ENCODE measurements around the gene AGER. TPM values are rescaled to one million over a fixed set of nuclear protein-coding genes. Genes with fewer than 3 reads are reported as not detected.

Gene AGER
- total and polyA plus RNA-seq, 9 of the 15 experiments (the other 6 are each of a cell fraction or from before 2014, with no cell fraction given), result 1.2 to 11.5 (median 4.1) TPM

DNA sequence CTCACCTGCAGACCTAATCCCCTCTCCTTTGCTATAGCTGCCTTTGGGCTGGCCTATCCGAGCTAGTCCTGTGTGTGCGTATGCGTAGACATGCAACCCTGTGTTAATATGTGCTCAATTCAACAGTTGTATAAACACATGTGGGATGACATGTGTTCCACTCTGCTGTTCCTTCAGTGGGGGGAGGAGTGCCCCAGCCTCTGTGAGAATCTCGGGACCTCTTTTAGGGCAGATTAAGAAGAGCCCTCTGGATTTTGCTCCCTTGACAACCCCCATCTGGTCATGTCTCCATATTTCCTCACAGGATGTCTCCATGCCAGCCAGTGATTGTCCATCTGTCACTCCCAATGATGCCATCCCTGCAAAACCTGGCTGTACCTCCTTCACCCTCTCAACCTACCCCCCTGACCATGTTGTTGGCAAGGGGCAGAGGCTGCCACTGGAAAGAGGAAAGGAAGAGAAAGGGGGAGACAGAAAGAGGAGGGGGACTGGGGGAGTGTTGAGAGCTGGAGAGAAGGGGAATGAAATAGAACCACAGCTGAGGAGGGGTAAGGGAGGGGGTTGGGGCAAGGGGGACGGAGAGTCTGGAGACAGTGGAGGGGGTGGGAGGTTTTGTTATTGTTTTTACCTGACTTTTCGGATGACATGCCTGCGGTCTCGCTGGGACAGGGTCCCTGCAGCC, 32.7 kb downstream of the AGER start:
- Histone ChIP-seq H3K27me3 (ENCODE audit: control insufficient read depth in 2 of 2, insufficient read depth in 2 of 2, low read length in 2 of 2) (no peaks in the 10 kb centered on the region), H3K4me1 (replicated peaks in 1 of 2; ENCODE audit: control insufficient read depth in 2 of 2, insufficient read depth in 2 of 2, low read length in 2 of 2) (peaks cover 31 to 65% of the 10 kb centered on the region in 2 experiments), H3K27ac (ENCODE audit: extremely low read depth, low read depth, low read length) (no peak overlapping the region), H3K9me1 (ENCODE audit: control insufficient read depth, insufficient read depth, low read length) (no peaks in the 10 kb centered on the region), H3K36me3 (ENCODE audit: control insufficient read depth, insufficient read depth, low read length) (peaks cover 12% of the 10 kb centered on the region), H4K20me1 (replicated peaks; ENCODE audit: control insufficient read depth, insufficient read depth, low read length) (no peaks in the 10 kb centered on the region), H3K79me2 (ENCODE audit: control insufficient read depth, insufficient read depth, low read length) (peaks cover 39% of the 10 kb centered on the region), H3K9ac (ENCODE audit: insufficient read depth in 1 of 2, low read depth in 2 of 2, low read length in 2 of 2) (no peak overlapping the region; a peak in 1 of 4 replicates), H3K4me2 (ENCODE audit: insufficient read depth, low read length) (no peak overlapping the region), H3K9me3 (replicated peaks; ENCODE audit: control insufficient read depth, insufficient read depth, low read depth, low read length) (no peaks in the 10 kb centered on the region), H2AFZ (ENCODE audit: low read depth, low read length) (no peak overlapping the region), H3K4me3 (no peak overlapping the region)
- intact Hi-C loops (cut with micrococcal nuclease) (no loop called here), in situ Hi-C loops (cut with MboI) (no loop called here)
- ATAC-seq, result no peak
- CTCF ChIA-PET (ENCODE audit: low intra/inter-chr PET ratio), result no interaction called here
- WGBS (ENCODE audit: insufficient coverage, low coverage, missing lambda C conversion rate), result 57% methylated on average over 6 of the region's 8 CpGs
- POLR2A ChIA-PET, result interaction anchor here (0.6 to 2.1 kb wide), 5 partner anchors 12 to 60 kb away, joined by 3 to 7 read pairs (median 4); partner anchors contain the start of gene FKBPL
- DNase-seq (ENCODE audit: extremely low read depth in 1 of 4, low spot score in 3 of 4), result no peak
- FAIRE-seq, result peak; percentile 67
- BruUV-seq (replicated peaks), result no TSS peak
- TF ChIP-seq, protein P1, sequence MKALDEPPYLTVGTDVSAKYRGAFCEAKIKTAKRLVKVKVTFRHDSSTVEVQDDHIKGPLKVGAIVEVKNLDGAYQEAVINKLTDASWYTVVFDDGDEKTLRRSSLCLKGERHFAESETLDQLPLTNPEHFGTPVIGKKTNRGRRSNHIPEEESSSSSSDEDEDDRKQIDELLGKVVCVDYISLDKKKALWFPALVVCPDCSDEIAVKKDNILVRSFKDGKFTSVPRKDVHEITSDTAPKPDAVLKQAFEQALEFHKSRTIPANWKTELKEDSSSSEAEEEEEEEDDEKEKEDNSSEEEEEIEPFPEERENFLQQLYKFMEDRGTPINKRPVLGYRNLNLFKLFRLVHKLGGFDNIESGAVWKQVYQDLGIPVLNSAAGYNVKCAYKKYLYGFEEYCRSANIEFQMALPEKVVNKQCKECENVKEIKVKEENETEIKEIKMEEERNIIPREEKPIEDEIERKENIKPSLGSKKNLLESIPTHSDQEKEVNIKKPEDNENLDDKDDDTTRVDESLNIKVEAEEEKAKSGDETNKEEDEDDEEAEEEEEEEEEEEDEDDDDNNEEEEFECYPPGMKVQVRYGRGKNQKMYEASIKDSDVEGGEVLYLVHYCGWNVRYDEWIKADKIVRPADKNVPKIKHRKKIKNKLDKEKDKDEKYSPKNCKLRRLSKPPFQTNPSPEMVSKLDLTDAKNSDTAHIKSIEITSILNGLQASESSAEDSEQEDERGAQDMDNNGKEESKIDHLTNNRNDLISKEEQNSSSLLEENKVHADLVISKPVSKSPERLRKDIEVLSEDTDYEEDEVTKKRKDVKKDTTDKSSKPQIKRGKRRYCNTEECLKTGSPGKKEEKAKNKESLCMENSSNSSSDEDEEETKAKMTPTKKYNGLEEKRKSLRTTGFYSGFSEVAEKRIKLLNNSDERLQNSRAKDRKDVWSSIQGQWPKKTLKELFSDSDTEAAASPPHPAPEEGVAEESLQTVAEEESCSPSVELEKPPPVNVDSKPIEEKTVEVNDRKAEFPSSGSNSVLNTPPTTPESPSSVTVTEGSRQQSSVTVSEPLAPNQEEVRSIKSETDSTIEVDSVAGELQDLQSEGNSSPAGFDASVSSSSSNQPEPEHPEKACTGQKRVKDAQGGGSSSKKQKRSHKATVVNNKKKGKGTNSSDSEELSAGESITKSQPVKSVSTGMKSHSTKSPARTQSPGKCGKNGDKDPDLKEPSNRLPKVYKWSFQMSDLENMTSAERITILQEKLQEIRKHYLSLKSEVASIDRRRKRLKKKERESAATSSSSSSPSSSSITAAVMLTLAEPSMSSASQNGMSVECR (CRISPR knock-in tag; IDR thresholded peaks at IDR 0.05), result 0 out of 2 replicates have a peak, but pooled peaks have one; percentile 25
- no peak for TF ChIP-seq SIN3B (IDR thresholded peaks at IDR 0.05; ENCODE audit: low read depth)
